ENCODE results near the gene CLEC4D.
"Not testable (repeated sequence)": the region's sequence is repeated elsewhere in the genome, so short reads cannot be mapped to it uniquely, and the experiment has no call there.

CLEC4D gene

GRCh38 chr12:8483079-8483478, 30.2 kb upstream of the CLEC4D start:
- no peak for TF ChIP-seq CTCF (IDR thresholded peaks at IDR 0.05; ENCODE audit: low read depth, low read length)
- DNase-seq (ENCODE audit: low read depth in 2 of 2), result no peak

GRCh38 chr12:8491646-8492530, 21.4 kb upstream of the CLEC4D start:
- DNase-seq (ENCODE audit: low read depth in 2 of 2), result no peak
- no peak for TF ChIP-seq CTCF (IDR thresholded peaks at IDR 0.05; ENCODE audit: low read depth, low read length)
- H3K4me3 ChIP-seq (replicated peaks in 1 of 2; ENCODE audit: low read depth in 2 of 2, low read length in 2 of 2), result no peak overlapping the region

More at GRCh38 chr12:8483079-8483478, 30.2 kb upstream of the CLEC4D start:
- no peak overlapping the region for H3K4me3 ChIP-seq (replicated peaks in 1 of 2; ENCODE audit: low read depth in 2 of 2, low read length in 2 of 2)

GRCh38 chr12:8493084-8493483, 20.2 kb upstream of the CLEC4D start:
- no peak overlapping the region for H3K4me3 ChIP-seq (replicated peaks in 1 of 2; ENCODE audit: low read depth in 2 of 2, low read length in 2 of 2)
- DNase-seq (ENCODE audit: low read depth in 2 of 2), result no peak
- no peak for TF ChIP-seq CTCF (IDR thresholded peaks at IDR 0.05; ENCODE audit: low read depth, low read length)

- DNase-seq (ENCODE audit: low read depth in 2 of 2); H3K4me3 ChIP-seq (replicated peaks in 1 of 2; ENCODE audit: low read depth in 2 of 2, low read length in 2 of 2): not testable (repeated sequence)
Observed at GRCh38 chr12:8495671-8496070, 17.6 kb upstream of the CLEC4D start.

- not testable (repeated sequence) for DNase-seq (ENCODE audit: low read depth in 2 of 2); H3K4me3 ChIP-seq (replicated peaks in 1 of 2; ENCODE audit: low read depth in 2 of 2, low read length in 2 of 2)
Observed at GRCh38 chr12:8496074-8496473, 17.2 kb upstream of the CLEC4D start.

GRCh38 chr12:8499616-8500015, 13.7 kb upstream of the CLEC4D start:
- no peak for TF ChIP-seq CTCF (IDR thresholded peaks at IDR 0.05; ENCODE audit: low read depth, low read length)
- no peak overlapping the region for H3K4me3 ChIP-seq (replicated peaks in 1 of 2; ENCODE audit: low read depth in 2 of 2, low read length in 2 of 2)
- DNase-seq (ENCODE audit: low read depth in 2 of 2), result no peak

- DNase-seq (ENCODE audit: low read depth in 2 of 2), result no peak
- no peak overlapping the region for H3K4me3 ChIP-seq (replicated peaks in 1 of 2; ENCODE audit: low read depth in 2 of 2, low read length in 2 of 2)
- no peak for TF ChIP-seq CTCF (IDR thresholded peaks at IDR 0.05; ENCODE audit: low read depth, low read length)
Observed at GRCh38 chr12:8501720-8502119, 11.6 kb upstream of the CLEC4D start.

- no peak overlapping the region for H3K4me3 ChIP-seq (replicated peaks in 1 of 2; ENCODE audit: low read depth in 2 of 2, low read length in 2 of 2)
- TF ChIP-seq CTCF (IDR thresholded peaks at IDR 0.05; ENCODE audit: low read depth, low read length), result no peak
- no peak for DNase-seq (ENCODE audit: low read depth in 2 of 2)
Observed at GRCh38 chr12:8504351-8504750, 9.0 kb upstream of the CLEC4D start.

Measured in cardiac fibroblast (primary cell).